DOHH2 (cell line): Measurements from ENCODE around the gene DEFB108B.
"Not testable (repeated sequence)": the region's sequence is repeated elsewhere in the genome, so short reads cannot be mapped to it uniquely, and the experiment has no call there.

Source experiments
- H3F3A ChIP-seq: fragments of 200-600 bp; sonication (generic), shearing (Covaris generic); 2 replicates; pipeline ENCODE4 v1.6.0; 2016; ENCODE audit warnings: antibody characterized with exemption, mild to moderate bottlenecking; ENCODE audit not compliant: control insufficient read depth, insufficient read depth
- H3K27ac ChIP-seq: fragments of 200-600 bp; sonication (generic); 2 replicates; pipeline ENCODE4 v1.5.1; 2014; ENCODE audit warnings: low read depth, mild to moderate bottlenecking, low read length, moderate library complexity
- H3K27me3 ChIP-seq: fragments of 200-600 bp; sonication (generic); 2 replicates; pipeline ENCODE4 v1.6.1; 2014; ENCODE audit warnings: mild to moderate bottlenecking, low read length, mixed read lengths; ENCODE audit not compliant: control insufficient read depth
- H3K36me3 ChIP-seq: fragments of 200-600 bp; sonication (generic); 2 replicates; pipeline ENCODE4 v1.6.1; 2014; ENCODE audit warnings: mild to moderate bottlenecking, low read length, moderate library complexity, mixed read lengths; ENCODE audit not compliant: control insufficient read depth
- H3K4me1 ChIP-seq: fragments of 200-600 bp; sonication (generic); 2 replicates; pipeline ENCODE4 v1.6.1; 2014; ENCODE audit warnings: mild to moderate bottlenecking, low read length, mixed read lengths; ENCODE audit not compliant: control insufficient read depth
- H3K4me2 ChIP-seq: fragments of 200-600 bp; sonication (generic); 2 replicates; pipeline ENCODE4 v1.6.0; 2014; ENCODE audit warnings: mild to moderate bottlenecking, low read length, moderate library complexity
- H3K4me3 ChIP-seq: fragments of 200-600 bp; sonication (generic); 2 replicates; pipeline ENCODE4 v1.5.1; 2014; ENCODE audit warnings: mild to moderate bottlenecking, low read length, mixed read lengths
- H3K79me2 ChIP-seq: fragments of 200-600 bp; sonication (generic); 2 replicates; pipeline ENCODE4 v1.6.1; 2014; ENCODE audit warnings: mild to moderate bottlenecking, low read length, mixed read lengths; ENCODE audit not compliant: control insufficient read depth
- H3K9me2 ChIP-seq: fragments of 200-600 bp; sonication (generic); replicated peaks from 2 replicates; pipeline ENCODE4 v1.6.1; 2014; ENCODE audit warnings: mild to moderate bottlenecking, low read length, mixed read lengths; ENCODE audit not compliant: control insufficient read depth
- H3K9me3 ChIP-seq: fragments of 200-600 bp; sonication (generic); 2 replicates; pipeline ENCODE4 v1.6.1; 2014; ENCODE audit warnings: antibody characterized with exemption, low read length, mixed read lengths; ENCODE audit not compliant: control insufficient read depth, insufficient read depth
- H4K20me1 ChIP-seq: fragments of 200-600 bp; sonication (generic); 2 replicates; pipeline ENCODE4 v1.6.0; 2014; ENCODE audit warnings: low read depth, mild to moderate bottlenecking, antibody characterized with exemption, low read length, moderate library complexity; ENCODE audit not compliant: control insufficient read depth, insufficient read depth
- CTCF ChIP-seq: fragments of 200-600 bp; sonication (generic); IDR thresholded peaks from one replicate; pipeline ENCODE4 v1.5.1; 2014; ENCODE audit warnings: antibody characterized with exemption, mild to moderate bottlenecking, low read depth, low read length; ENCODE audit not compliant: poor library complexity, severe bottlenecking

Gene DEFB108B

GRCh38 chr11:71800335-71800953, 32.6 kb upstream of the DEFB108B start:
- not testable (repeated sequence) for H3K27ac ChIP-seq, H3K79me2 ChIP-seq, H3K27me3 ChIP-seq, H3K36me3 ChIP-seq, H3K9me2 ChIP-seq, H3K4me3 ChIP-seq, H3F3A ChIP-seq, H3K9me3 ChIP-seq, H4K20me1 ChIP-seq
- H3K4me1 ChIP-seq, result peaks cover 30% of the 10 kb centered on the region
- TF ChIP-seq CTCF, result peak; percentile 69
- H3K4me2 ChIP-seq, result peak overlapping the region; percentile 36; the same call in 1 of the 2 replicates

GRCh38 chr11:71801026-71801425, 32.0 kb upstream of the DEFB108B start:
- H3F3A ChIP-seq, H3K9me2 ChIP-seq, H3K79me2 ChIP-seq, H3K27ac ChIP-seq, H3K36me3 ChIP-seq, H3K4me3 ChIP-seq, H3K4me2 ChIP-seq, H3K9me3 ChIP-seq, H3K27me3 ChIP-seq, H4K20me1 ChIP-seq: not testable (repeated sequence)
- peaks cover 30% of the 10 kb centered on the region for H3K4me1 ChIP-seq

- H3K27me3 ChIP-seq, H3K27ac ChIP-seq, H3F3A ChIP-seq, H3K36me3 ChIP-seq, H3K9me2 ChIP-seq, H3K9me3 ChIP-seq, H3K79me2 ChIP-seq, H4K20me1 ChIP-seq, H3K4me3 ChIP-seq, H3K4me2 ChIP-seq: not testable (repeated sequence)
- H3K4me1 ChIP-seq, result peaks cover 17% of the 10 kb centered on the region
Measured at GRCh38 chr11:71802874-71803273, 30.1 kb upstream of the DEFB108B start.

GRCh38 chr11:71804158-71804947, 28.6 kb upstream of the DEFB108B start:
- not testable (repeated sequence) for H3K36me3 ChIP-seq, H3K4me2 ChIP-seq, H3K27ac ChIP-seq, H3K27me3 ChIP-seq, H3K79me2 ChIP-seq, H3F3A ChIP-seq, H4K20me1 ChIP-seq, H3K9me3 ChIP-seq, H3K9me2 ChIP-seq, H3K4me3 ChIP-seq
- peaks cover 15% of the 10 kb centered on the region for H3K4me1 ChIP-seq

- H3K79me2 ChIP-seq, H3K27ac ChIP-seq, H3K36me3 ChIP-seq, H3F3A ChIP-seq, H3K9me2 ChIP-seq, H3K9me3 ChIP-seq, H3K4me1 ChIP-seq, H3K27me3 ChIP-seq, H3K4me3 ChIP-seq, H3K4me2 ChIP-seq, H4K20me1 ChIP-seq: not testable (repeated sequence)
Measured at GRCh38 chr11:71812529-71812928, 20.5 kb upstream of the DEFB108B start.
